HepG2 (cell line): ENCODE measurements around the gene RPS6KB1.

ENCODE experiments used
- CHD2 ChIP-seq: IDR thresholded peaks from 2 replicates; pipeline ENCODE4 v1.6.1; 2011; ENCODE audit warnings: low read depth, low read length, improper control_type of control experiment
- CREB1 ChIP-seq, 2 experiments: fragments of 450-650 bp in 1 of 2; IDR thresholded peaks; 2 replicates each; pipeline ENCODE4 v1.6.1; 2016 to 2017; ENCODE audit warnings: control low read depth in 1 of 2, mild to moderate bottlenecking in 1 of 2, missing compliant biosample characterization in 1 of 2, missing genetic modification characterization in 1 of 2
- CTCF ChIP-seq: sonication (generic); formaldehyde crosslinking; IDR thresholded peaks from 2 replicates; pipeline ENCODE4 v1.5.0; 2020; ENCODE audit warnings: mild to moderate bottlenecking, missing genetic modification reagents, moderate library complexity
- ELF4 ChIP-seq: sonication (generic); formaldehyde crosslinking; IDR thresholded peaks from 2 replicates; pipeline ENCODE4 v1.5.0; 2020; ENCODE audit warnings: missing genetic modification reagents, mild to moderate bottlenecking, moderate library complexity, borderline replicate concordance
- IKZF4 ChIP-seq: sonication (generic); formaldehyde crosslinking; IDR thresholded peaks from 2 replicates; pipeline ENCODE4 v1.5.1; 2020; ENCODE audit warnings: borderline replicate concordance, mild to moderate bottlenecking, low read depth, missing genetic modification reagents; ENCODE audit errors: not compliant biosample characterization
- NR3C1 ChIP-seq: sonication (generic); formaldehyde crosslinking; IDR thresholded peaks from 2 replicates; pipeline ENCODE4 v1.4.0; 2020; ENCODE audit warnings: missing genetic modification reagents
- RAD21 ChIP-seq: fragments of 450-650 bp; formaldehyde crosslinking; IDR thresholded peaks from 2 replicates; pipeline ENCODE4 v1.5.0; 2020; ENCODE audit warnings: mild to moderate bottlenecking
- TCF7L2 ChIP-seq: IDR thresholded peaks from 2 replicates; pipeline ENCODE4 v1.6.1; 2011; ENCODE audit warnings: mild to moderate bottlenecking, low read depth, low read length, moderate library complexity
- ZNF160 ChIP-seq: sonication (generic); formaldehyde crosslinking; IDR thresholded peaks from 2 replicates; pipeline ENCODE4 v1.8.0; 2022; ENCODE audit warnings: mild to moderate bottlenecking, inconsistent platforms, missing genetic modification reagents
- ZNF343 ChIP-seq: sonication (generic); formaldehyde crosslinking; IDR thresholded peaks from 2 replicates; pipeline ENCODE4 v1.4.0; 2020; ENCODE audit warnings: mild to moderate bottlenecking, missing genetic modification reagents
- TF ChIP-seq, protein P1 (sequence below): sonication (generic); formaldehyde crosslinking; IDR thresholded peaks from 2 replicates; pipeline ENCODE4 v1.4.0; 2020; ENCODE audit warnings: missing genetic modification reagents

DNA sequence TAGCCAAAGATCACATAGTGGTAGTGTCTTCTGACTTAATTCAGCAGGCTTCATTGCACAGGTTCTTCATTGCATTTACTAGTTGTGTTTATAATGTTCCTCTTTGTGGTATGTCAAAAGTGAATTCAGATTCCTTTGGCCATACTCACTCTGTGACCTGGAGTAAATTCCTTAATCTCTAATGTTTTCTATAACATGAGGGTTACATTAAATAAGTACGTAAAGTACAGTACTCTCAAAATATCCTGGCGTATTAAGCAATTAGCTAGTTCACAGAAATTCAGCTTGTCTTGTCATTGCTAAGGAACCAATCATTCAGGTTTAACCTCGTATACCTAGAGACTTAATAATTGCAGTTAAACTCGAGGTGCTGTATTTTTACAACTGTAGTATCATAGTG, 4.2 kb downstream of the RPS6KB1 start:
- TF ChIP-seq ZNF343 (CRISPR knock-in tag) (no peak), CREB1 (IDR thresholded peaks at IDR 0.05) (no peak), CREB1 (CRISPR knock-in tag; IDR thresholded peaks at IDR 0.05) (no peak), NR3C1 (CRISPR knock-in tag) (no peak), CHD2 (no peak), ZNF160 (CRISPR knock-in tag) (no peak), IKZF4 (CRISPR knock-in tag) (no peak), CTCF (CRISPR knock-in tag) (no peak), RAD21 (no peak), TCF7L2 (no peak), ELF4 (CRISPR knock-in tag) (no peak)
- TF ChIP-seq, protein P1, sequence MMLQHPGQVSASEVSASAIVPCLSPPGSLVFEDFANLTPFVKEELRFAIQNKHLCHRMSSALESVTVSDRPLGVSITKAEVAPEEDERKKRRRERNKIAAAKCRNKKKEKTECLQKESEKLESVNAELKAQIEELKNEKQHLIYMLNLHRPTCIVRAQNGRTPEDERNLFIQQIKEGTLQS: no peak
